ENCODE measurements around the gene ADAMTSL3. TPM values are rescaled to one million over a fixed set of nuclear protein-coding genes. Genes with fewer than 3 reads are reported as not detected.

ADAMTSL3 gene
- total RNA-seq, 4 donors from 2014 or later, result 2.0 to 11.3 (median 3.8) TPM

GRCh38 chr15:83784975-83785374, 131.1 kb downstream of the ADAMTSL3 start:
- TF ChIP-seq CTCF (IDR thresholded peaks at IDR 0.05) (no peak), POLR2A (IDR thresholded peaks at IDR 0.05) (no peak), EP300 (IDR thresholded peaks at IDR 0.05) (no peak), POLR2AphosphoS5 (IDR thresholded peaks at IDR 0.05) (no peak)
- H3K27me3 ChIP-seq, result no peaks in the 10 kb centered on the region
- DNase-seq (ENCODE audit: low spot score in 2 of 2), result no peak
- no peak overlapping the region for H3K27ac ChIP-seq
- H3K4me1 ChIP-seq, result no peaks in the 10 kb centered on the region
- peaks cover 6% of the 10 kb centered on the region for H3K9me3 ChIP-seq
- no peak overlapping the region for H3K4me3 ChIP-seq
- H3K36me3 ChIP-seq, result no peaks in the 10 kb centered on the region

GRCh38 chr15:83786336-83786735, 132.4 kb downstream of the ADAMTSL3 start:
- no peak for DNase-seq (ENCODE audit: low spot score in 2 of 2)
- H3K4me1 ChIP-seq, result no peaks in the 10 kb centered on the region
- WGBS, result 94% methylated on average over 5 of the region's 5 CpGs
- H3K36me3 ChIP-seq, result no peaks in the 10 kb centered on the region
- peaks cover 6% of the 10 kb centered on the region for H3K9me3 ChIP-seq
- no peak overlapping the region for H3K4me3 ChIP-seq
- no peak overlapping the region for H3K27ac ChIP-seq
- H3K27me3 ChIP-seq, result no peaks in the 10 kb centered on the region
- no peak for TF ChIP-seq POLR2AphosphoS5 (IDR thresholded peaks at IDR 0.05)
- no peak for TF ChIP-seq POLR2A (IDR thresholded peaks at IDR 0.05)
- TF ChIP-seq EP300 (IDR thresholded peaks at IDR 0.05), result no peak
- no peak for TF ChIP-seq CTCF (IDR thresholded peaks at IDR 0.05)

- DNase-seq (ENCODE audit: low spot score in 2 of 2), result no peak
- no peaks in the 10 kb centered on the region for H3K9me3 ChIP-seq
- 94% methylated on average over 5 of the region's 5 CpGs for WGBS
- no peaks in the 10 kb centered on the region for H3K27me3 ChIP-seq
- no peak overlapping the region for H3K27ac ChIP-seq
- no peaks in the 10 kb centered on the region for H3K4me1 ChIP-seq
- H3K36me3 ChIP-seq, result no peaks in the 10 kb centered on the region
- H3K4me3 ChIP-seq, result no peak overlapping the region
- no peak for TF ChIP-seq EP300 (IDR thresholded peaks at IDR 0.05)
- TF ChIP-seq POLR2A (IDR thresholded peaks at IDR 0.05), result no peak
- no peak for TF ChIP-seq CTCF (IDR thresholded peaks at IDR 0.05)
- no peak for TF ChIP-seq POLR2AphosphoS5 (IDR thresholded peaks at IDR 0.05)
Observed at GRCh38 chr15:83793069-83793468, 139.1 kb downstream of the ADAMTSL3 start.

GRCh38 chr15:83794209-83794608, 140.3 kb downstream of the ADAMTSL3 start:
- 91% methylated on average over 1 of the region's 1 CpG for WGBS
- no peak for DNase-seq (ENCODE audit: low spot score in 2 of 2)
- Histone ChIP-seq H3K27ac (no peak overlapping the region), H3K4me3 (no peak overlapping the region), H3K9me3 (no peaks in the 10 kb centered on the region), H3K4me1 (no peaks in the 10 kb centered on the region), H3K27me3 (no peaks in the 10 kb centered on the region), H3K36me3 (no peaks in the 10 kb centered on the region)
- TF ChIP-seq POLR2A (IDR thresholded peaks at IDR 0.05) (no peak), CTCF (IDR thresholded peaks at IDR 0.05) (no peak), EP300 (IDR thresholded peaks at IDR 0.05) (no peak), POLR2AphosphoS5 (IDR thresholded peaks at IDR 0.05) (no peak)

- H3K9me3 ChIP-seq, result no peaks in the 10 kb centered on the region
- no peaks in the 10 kb centered on the region for H3K27me3 ChIP-seq
- no peak for DNase-seq (ENCODE audit: low spot score in 2 of 2)
- no peaks in the 10 kb centered on the region for H3K4me1 ChIP-seq
- H3K4me3 ChIP-seq, result no peak overlapping the region
- WGBS, result 46% methylated on average over 2 of the region's 2 CpGs
- TF ChIP-seq EP300 (IDR thresholded peaks at IDR 0.05) (no peak), POLR2AphosphoS5 (IDR thresholded peaks at IDR 0.05) (no peak), CTCF (IDR thresholded peaks at IDR 0.05) (no peak), POLR2A (IDR thresholded peaks at IDR 0.05) (no peak)
- no peaks in the 10 kb centered on the region for H3K36me3 ChIP-seq
- H3K27ac ChIP-seq, result no peak overlapping the region
Observed at GRCh38 chr15:83809345-83809744, 155.4 kb downstream of the ADAMTSL3 start.

Data from suprapubic skin (tissue), 4 donors.